Upper lobe of right lung (tissue), 1 donor: ENCODE results near the gene OSBPL2. TPM values are rescaled to one million over a fixed set of nuclear protein-coding genes. Genes with fewer than 3 reads are reported as not detected.

Experiments used
- ATAC-seq: fragments of 200-7000 bp; cut with Tn5 transposase; one replicate; pipeline ENCODE4 v1.9.1; 2020; ENCODE audit warnings: mild to moderate bottlenecking, moderate library complexity
- DNase-seq: peaks from one replicate; pipeline ENCODE4 v3.0.0-alpha.2; 2020
- H3K27ac ChIP-seq: fragments of 200-600 bp; one replicate; pipeline ENCODE4 v1.8.0; 2022
- H3K27me3 ChIP-seq: fragments of 200-600 bp; one replicate; pipeline ENCODE4 v1.8.0; 2022; ENCODE audit warnings: mild to moderate bottlenecking
- H3K36me3 ChIP-seq: fragments of 200-600 bp; one replicate; pipeline ENCODE4 v1.8.0; 2022
- H3K4me1 ChIP-seq: fragments of 200-600 bp; one replicate; pipeline ENCODE4 v1.8.0; 2022
- H3K4me3 ChIP-seq: fragments of 200-600 bp; one replicate; pipeline ENCODE4 v1.8.0; 2022; ENCODE audit warnings: mild to moderate bottlenecking
- H3K9me3 ChIP-seq: fragments of 200-600 bp; one replicate; pipeline ENCODE4 v1.8.0; 2022
- CTCF ChIP-seq: fragments of 200-600 bp; IDR thresholded peaks from one replicate; pipeline ENCODE4 v1.8.0; 2022; ENCODE audit warnings: antibody characterized with exemption
- intact Hi-C: fragments of 100-400 bp; cut with DNase I; formaldehyde crosslinking; loops from one replicate; pipeline ENCODE4 v1.11.0; 2022
- total RNA-seq: library from RNA; stranded (reverse); fragmentation: NEBNext Ultra II Directional; extraction: Animal tissue kit (Norgen Biotek cat#: 25700); gene quantifications from one replicate; pipeline ENCODE4 v1.2.1, GENCODE V29; 2021
- donor health status: DM: no; HTN: yes; CAD: no; lungs with severe emphysema.

OSBPL2 gene
- total RNA-seq, 1 donor from 2014 or later = 52.3 TPM

- Histone ChIP-seq H3K36me3 (no peaks in the 10 kb centered on the region), H3K4me1 (no peaks in the 10 kb centered on the region), H3K9me3 (no peaks in the 10 kb centered on the region), H3K27ac (no peak overlapping the region), H3K4me3 (no peak overlapping the region), H3K27me3 (peaks cover 85% of the 10 kb centered on the region)
- no peak for TF ChIP-seq CTCF
- intact Hi-C loops = no loop called here
- ATAC-seq (no peak), DNase-seq (no peak)
These were observed 17.4 kb upstream of the OSBPL2 start for GRCh38 chr20:62220666-62221568.

GRCh38 chr20:62222266-62222850 lies 16.0 kb upstream of the OSBPL2 start:
- Histone ChIP-seq H3K9me3 (no peaks in the 10 kb centered on the region), H3K27me3 (peaks cover 70% of the 10 kb centered on the region), H3K4me1 (no peaks in the 10 kb centered on the region), H3K36me3 (no peaks in the 10 kb centered on the region), H3K27ac (no peak overlapping the region), H3K4me3 (no peak overlapping the region)
- TF ChIP-seq CTCF = no peak
- intact Hi-C loops = no loop called here
- ATAC-seq (no peak), DNase-seq (no peak)

GRCh38 chr20:62222972-62223371 lies 15.3 kb upstream of the OSBPL2 start:
- DNase-seq (no peak), ATAC-seq (no peak)

GRCh38 chr20:62223571-62223970 lies 14.8 kb upstream of the OSBPL2 start:
- Histone ChIP-seq H3K4me3 (no peak overlapping the region), H3K27me3 (peaks cover 63% of the 10 kb centered on the region), H3K27ac (no peak overlapping the region), H3K36me3 (no peaks in the 10 kb centered on the region), H3K4me1 (no peaks in the 10 kb centered on the region), H3K9me3 (no peaks in the 10 kb centered on the region)
- DNase-seq (no peak), ATAC-seq (no peak)
- intact Hi-C loops = no loop called here
- TF ChIP-seq CTCF = no peak

More at GRCh38 chr20:62222972-62223371, 15.3 kb upstream of the OSBPL2 start:
- TF ChIP-seq CTCF = no peak
- no peak overlapping the region for H3K4me3 ChIP-seq
- H3K4me1 ChIP-seq = no peaks in the 10 kb centered on the region
- no peaks in the 10 kb centered on the region for H3K9me3 ChIP-seq
- H3K27ac ChIP-seq = no peak overlapping the region
- intact Hi-C loops = no loop called here
- H3K27me3 ChIP-seq = peaks cover 69% of the 10 kb centered on the region
- H3K36me3 ChIP-seq = no peaks in the 10 kb centered on the region

GRCh38 chr20:62224113-62224855 lies 14.0 kb upstream of the OSBPL2 start:
- H3K4me1 ChIP-seq = no peaks in the 10 kb centered on the region
- peaks cover 56% of the 10 kb centered on the region for H3K27me3 ChIP-seq
- H3K27ac ChIP-seq = no peak overlapping the region
- intact Hi-C loops = no loop called here
- no peak for DNase-seq
- no peak overlapping the region for H3K4me3 ChIP-seq
- TF ChIP-seq CTCF = no peak
- no peak for ATAC-seq
- no peaks in the 10 kb centered on the region for H3K9me3 ChIP-seq
- H3K36me3 ChIP-seq = no peaks in the 10 kb centered on the region
